Activated T-helper 2 cell treated with anti-CD3 and anti-CD28 coated beads, Interferon-gamma antibody, Interleukin-2, Interleukin-4, amounts not matched to agents 10 μg/mL and 5 μg/mL and 100 μg/mL, durations not matched to agents 14 hours and 24 hours and 36 hours (primary cell): ENCODE measurements around the gene IGFBP7. TPM values are rescaled to one million over a fixed set of nuclear protein-coding genes. Genes with fewer than 3 reads are reported as not detected.

Experiments used
- DNase-seq: peaks from one replicate; pipeline ENCODE4 v3.0.0; 2021; ENCODE audit warnings: low spot score
- H3K27ac Mint-ChIP-seq: one replicate; pipeline ENCODE4 v1.8.0; 2021; ENCODE audit warnings: mixed read lengths
- H3K27me3 Mint-ChIP-seq: one replicate; pipeline ENCODE4 v1.8.0; 2021; ENCODE audit warnings: low read depth, mixed read lengths
- H3K36me3 Mint-ChIP-seq: one replicate; pipeline ENCODE4 v1.8.0; 2021; ENCODE audit warnings: low read depth, mixed read lengths
- H3K4me1 Mint-ChIP-seq: one replicate; pipeline ENCODE4 v1.8.0; 2021; ENCODE audit warnings: low read depth, mixed read lengths
- H3K4me3 Mint-ChIP-seq: one replicate; pipeline ENCODE4 v1.8.0; 2021; ENCODE audit warnings: low read depth, mild to moderate bottlenecking, moderate library complexity, mixed read lengths
- H3K9me3 Mint-ChIP-seq: one replicate; pipeline ENCODE4 v1.8.0; 2021; ENCODE audit warnings: mixed read lengths
- intact Hi-C: fragments of 100-400 bp; cut with micrococcal nuclease; formaldehyde crosslinking; loops from one replicate; pipeline ENCODE4 v1.15.1; 2023
- total RNA-seq: library from RNA; stranded (reverse); gene quantifications from 2 replicates; pipeline ENCODE4 v1.2.3, GENCODE V29; 2022

Gene IGFBP7
- total RNA-seq, 1 donor from 2014 or later, result not detected

DNA sequence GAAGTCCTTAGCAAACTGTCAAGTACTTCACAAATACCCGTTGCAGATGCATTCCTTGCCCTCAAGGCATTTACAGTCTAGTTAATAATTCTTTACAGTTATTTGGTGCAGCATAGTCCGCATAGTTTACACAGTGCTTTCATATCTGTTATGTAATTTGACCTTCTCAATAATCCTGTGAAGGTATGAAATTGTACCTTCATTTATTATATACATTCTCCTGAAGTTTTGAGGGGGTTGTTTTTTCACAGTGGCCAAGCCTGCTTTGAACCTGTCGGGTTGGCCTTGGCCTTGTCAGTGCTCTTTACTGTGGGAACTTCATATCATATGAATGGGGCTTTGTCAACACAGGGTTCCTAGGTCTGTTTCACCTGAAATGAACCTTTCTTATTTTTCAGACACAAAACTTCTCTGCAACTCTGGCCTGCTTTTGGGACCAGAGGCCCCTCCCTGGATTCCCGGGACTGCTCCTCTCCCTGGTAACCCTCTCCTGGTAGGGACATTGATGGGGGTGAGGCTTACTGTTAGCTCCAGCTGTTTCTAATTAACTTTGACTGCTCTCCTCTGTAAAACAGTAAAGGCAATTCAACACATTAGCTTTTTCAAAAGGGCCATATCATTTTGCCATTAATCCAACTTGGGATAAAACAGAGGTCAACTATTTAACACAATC lies 9.1 kb downstream of the IGFBP7 start:
- no peaks in the 10 kb centered on the region for H3K36me3 Mint-ChIP-seq
- no peak overlapping the region for H3K4me3 Mint-ChIP-seq
- H3K9me3 Mint-ChIP-seq, result no peaks in the 10 kb centered on the region
- H3K27ac Mint-ChIP-seq, result no peak overlapping the region
- no peaks in the 10 kb centered on the region for H3K4me1 Mint-ChIP-seq
- intact Hi-C loops, result no loop called here
- DNase-seq, result no peak
- peaks cover 24% of the 10 kb centered on the region for H3K27me3 Mint-ChIP-seq

GRCh38 chr4:57099363-57099762 lies 10.8 kb downstream of the IGFBP7 start:
- H3K4me3 Mint-ChIP-seq, result no peak overlapping the region

DNA sequence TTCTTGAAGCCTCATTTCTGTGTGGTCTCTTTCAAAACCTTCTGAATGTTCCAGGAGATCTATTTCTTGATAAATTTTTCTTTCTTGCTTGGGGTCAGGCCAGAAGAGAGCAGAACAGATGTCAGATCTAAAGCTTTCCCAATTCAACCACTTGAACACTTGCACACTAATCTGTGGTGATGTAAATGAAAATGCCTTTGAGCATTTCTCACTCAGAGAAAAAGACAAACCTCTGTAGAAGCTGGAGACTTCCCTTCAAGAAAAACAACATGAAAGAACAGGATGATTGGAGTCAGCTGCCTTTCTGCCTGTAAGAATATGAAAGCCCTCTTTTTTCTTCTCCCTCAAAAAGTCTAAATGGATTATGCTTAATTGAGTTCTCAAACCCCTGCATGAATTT lies 11.2 kb downstream of the IGFBP7 start:
- Mint-ChIP-seq H3K4me3 (no peak overlapping the region), H3K9me3 (no peaks in the 10 kb centered on the region), H3K27ac (no peak overlapping the region), H3K36me3 (no peaks in the 10 kb centered on the region), H3K4me1 (no peaks in the 10 kb centered on the region), H3K27me3 (peaks cover 16% of the 10 kb centered on the region)
- DNase-seq, result no peak
- intact Hi-C loops, result no loop called here

More at GRCh38 chr4:57099363-57099762, 10.8 kb downstream of the IGFBP7 start:
- no peaks in the 10 kb centered on the region for H3K9me3 Mint-ChIP-seq
- DNase-seq, result no peak
- no peaks in the 10 kb centered on the region for H3K4me1 Mint-ChIP-seq
- peaks cover 20% of the 10 kb centered on the region for H3K27me3 Mint-ChIP-seq
- H3K27ac Mint-ChIP-seq, result no peak overlapping the region
- no peaks in the 10 kb centered on the region for H3K36me3 Mint-ChIP-seq
- intact Hi-C loops, result no loop called here

GRCh38 chr4:57098415-57098814 lies 11.8 kb downstream of the IGFBP7 start:
- no peaks in the 10 kb centered on the region for H3K36me3 Mint-ChIP-seq
- intact Hi-C loops, result no loop called here
- H3K4me1 Mint-ChIP-seq, result no peaks in the 10 kb centered on the region
- H3K9me3 Mint-ChIP-seq, result no peaks in the 10 kb centered on the region
- H3K27ac Mint-ChIP-seq, result no peak overlapping the region
- H3K27me3 Mint-ChIP-seq, result peaks cover 18% of the 10 kb centered on the region
- H3K4me3 Mint-ChIP-seq, result no peak overlapping the region
- DNase-seq, result no peak

GRCh38 chr4:57097711-57098110 lies 12.5 kb downstream of the IGFBP7 start:
- DNase-seq, result no peak
- intact Hi-C loops, result no loop called here
- no peak overlapping the region for H3K27ac Mint-ChIP-seq
- H3K27me3 Mint-ChIP-seq, result peaks cover 18% of the 10 kb centered on the region
- H3K9me3 Mint-ChIP-seq, result no peaks in the 10 kb centered on the region
- H3K4me1 Mint-ChIP-seq, result no peaks in the 10 kb centered on the region
- H3K4me3 Mint-ChIP-seq, result no peak overlapping the region
- no peaks in the 10 kb centered on the region for H3K36me3 Mint-ChIP-seq

DNA sequence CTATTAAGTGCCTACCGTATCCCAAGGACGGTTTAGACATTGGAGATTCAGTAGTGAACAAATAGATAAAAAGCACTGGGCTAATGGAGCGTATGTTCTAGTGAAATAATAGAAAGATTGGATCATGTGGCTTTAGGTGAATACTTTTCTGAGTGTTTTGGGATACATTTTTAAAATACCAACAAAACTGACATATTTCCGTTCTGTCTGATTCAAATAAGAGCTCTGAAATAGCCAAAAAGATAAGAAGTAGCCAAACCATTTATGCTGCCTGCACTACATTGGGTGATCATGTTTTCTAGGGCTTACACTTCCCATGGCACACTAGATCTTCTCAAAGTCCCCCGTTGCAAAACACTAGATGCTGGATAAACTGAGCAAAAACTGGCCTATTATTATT lies 14.2 kb downstream of the IGFBP7 start:
- Mint-ChIP-seq H3K27ac (no peak overlapping the region), H3K9me3 (no peaks in the 10 kb centered on the region), H3K36me3 (no peaks in the 10 kb centered on the region), H3K4me1 (no peaks in the 10 kb centered on the region), H3K27me3 (peaks cover 19% of the 10 kb centered on the region), H3K4me3 (no peak overlapping the region)
- DNase-seq, result no peak
- intact Hi-C loops, result no loop called here

DNA sequence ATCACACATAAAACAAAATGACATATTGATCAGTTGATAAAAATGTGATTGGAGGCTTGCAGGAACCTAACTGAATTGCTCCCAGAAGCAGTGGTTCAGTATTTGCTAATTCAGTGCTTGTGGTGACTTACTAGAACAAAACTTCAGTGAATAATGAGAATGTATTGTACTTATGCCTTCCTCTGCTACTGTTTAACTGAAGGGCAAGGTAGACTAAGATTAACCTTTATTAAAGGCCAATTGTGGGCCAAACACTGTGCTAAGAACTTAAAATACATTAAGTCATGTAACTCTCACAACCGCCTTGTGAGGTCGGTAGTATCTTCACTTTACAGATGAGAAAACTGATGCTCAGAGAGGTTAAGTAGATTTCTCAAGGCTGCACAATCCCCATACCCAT lies 14.9 kb downstream of the IGFBP7 start:
- Mint-ChIP-seq H3K36me3 (no peaks in the 10 kb centered on the region), H3K27ac (no peak overlapping the region), H3K4me3 (no peak overlapping the region), H3K9me3 (no peaks in the 10 kb centered on the region), H3K4me1 (no peaks in the 10 kb centered on the region), H3K27me3 (peaks cover 20% of the 10 kb centered on the region)
- intact Hi-C loops, result no loop called here
- no peak for DNase-seq

- Mint-ChIP-seq H3K9me3 (no peaks in the 10 kb centered on the region), H3K4me1 (no peaks in the 10 kb centered on the region), H3K4me3 (no peak overlapping the region), H3K27ac (no peak overlapping the region), H3K36me3 (no peaks in the 10 kb centered on the region), H3K27me3 (peaks cover 24% of the 10 kb centered on the region)
- intact Hi-C loops, result no loop called here
- no peak for DNase-seq
These were observed 15.4 kb downstream of the IGFBP7 start for GRCh38 chr4:57094832-57095223.

- Mint-ChIP-seq H3K27ac (no peak overlapping the region), H3K36me3 (no peaks in the 10 kb centered on the region), H3K27me3 (peaks cover 25% of the 10 kb centered on the region), H3K4me1 (no peaks in the 10 kb centered on the region), H3K9me3 (no peaks in the 10 kb centered on the region), H3K4me3 (no peak overlapping the region)
- intact Hi-C loops, result no loop called here
- DNase-seq, result no peak
These were observed 16.0 kb downstream of the IGFBP7 start for GRCh38 chr4:57093845-57094831.

GRCh38 chr4:57091657-57092162 lies 18.5 kb downstream of the IGFBP7 start:
- no peak for DNase-seq
- no peaks in the 10 kb centered on the region for H3K4me1 Mint-ChIP-seq
- no peak overlapping the region for H3K4me3 Mint-ChIP-seq
- intact Hi-C loops, result no loop called here
- no peak overlapping the region for H3K27ac Mint-ChIP-seq
- no peaks in the 10 kb centered on the region for H3K36me3 Mint-ChIP-seq
- H3K27me3 Mint-ChIP-seq, result peaks cover 28% of the 10 kb centered on the region
- H3K9me3 Mint-ChIP-seq, result no peaks in the 10 kb centered on the region

DNA sequence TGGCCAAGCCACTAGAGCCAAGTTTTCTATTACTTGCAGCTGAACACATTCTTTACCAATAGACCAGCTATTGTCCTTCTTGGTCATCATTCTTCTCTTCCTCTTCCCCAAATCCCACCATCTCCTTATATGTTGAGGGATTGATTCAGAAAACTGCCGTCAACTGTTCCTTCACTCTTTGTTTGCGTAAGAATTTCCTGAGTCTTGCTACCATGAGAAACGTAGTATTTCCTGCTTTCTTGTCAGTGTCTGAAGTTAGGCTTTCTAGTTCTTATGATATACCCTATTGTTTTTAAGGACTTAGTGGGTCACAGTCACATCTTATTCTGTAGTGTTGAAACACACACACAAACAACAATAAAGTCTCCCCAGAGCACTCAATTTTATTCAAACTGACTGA lies 20.1 kb downstream of the IGFBP7 start:
- Mint-ChIP-seq H3K36me3 (no peaks in the 10 kb centered on the region), H3K4me1 (no peaks in the 10 kb centered on the region), H3K27ac (no peak overlapping the region), H3K4me3 (no peak overlapping the region), H3K27me3 (peaks cover 27% of the 10 kb centered on the region), H3K9me3 (no peaks in the 10 kb centered on the region)
- intact Hi-C loops, result no loop called here
- DNase-seq, result no peak

- Mint-ChIP-seq H3K9me3 (no peaks in the 10 kb centered on the region), H3K4me1 (no peaks in the 10 kb centered on the region), H3K36me3 (no peaks in the 10 kb centered on the region), H3K4me3 (no peak overlapping the region), H3K27ac (no peak overlapping the region), H3K27me3 (peaks cover 27% of the 10 kb centered on the region)
- DNase-seq, result no peak
- intact Hi-C loops, result no loop called here
These were observed 20.6 kb downstream of the IGFBP7 start for GRCh38 chr4:57089549-57089948.
